Lower lobe of right lung (tissue), 2 donors: ENCODE measurements around the gene CMIP. TPM values are rescaled to one million over a fixed set of nuclear protein-coding genes. Genes with fewer than 3 reads are reported as not detected.

Experiments used
- ATAC-seq, 2 donors: fragments of 200-7000 bp; cut with Tn5 transposase; one replicate each; pipeline ENCODE4 v1.9.1; 2020 to 2022; ENCODE audit warnings: mild to moderate bottlenecking in 2 of 2, moderate library complexity in 2 of 2
- DNase-seq: peaks from one replicate; pipeline ENCODE4 v3.0.0-alpha.2; 2020
- H3K27ac ChIP-seq: fragments of 200-600 bp; one replicate; pipeline ENCODE4 v1.8.0; 2022
- H3K27me3 ChIP-seq: fragments of 200-600 bp; one replicate; pipeline ENCODE4 v1.8.0; 2022; ENCODE audit warnings: low read depth
- H3K36me3 ChIP-seq: fragments of 200-600 bp; one replicate; pipeline ENCODE4 v1.8.0; 2022; ENCODE audit warnings: mild to moderate bottlenecking
- H3K4me1 ChIP-seq: fragments of 200-600 bp; one replicate; pipeline ENCODE4 v1.8.0; 2022
- H3K4me3 ChIP-seq: fragments of 200-600 bp; one replicate; pipeline ENCODE4 v1.8.0; 2022; ENCODE audit warnings: mild to moderate bottlenecking
- H3K9me3 ChIP-seq: fragments of 200-600 bp; one replicate; pipeline ENCODE4 v1.8.0; 2022
- CTCF ChIP-seq: fragments of 200-600 bp; IDR thresholded peaks from one replicate; pipeline ENCODE4 v1.8.0; 2022; ENCODE audit warnings: antibody characterized with exemption, mild to moderate bottlenecking
- intact Hi-C: fragments of 100-400 bp; cut with DNase I; formaldehyde crosslinking; loops from one replicate; pipeline ENCODE4 v1.11.0; 2022
- total RNA-seq: library from RNA; stranded (reverse); fragmentation: NEBNext Ultra II Directional; extraction: Animal tissue kit (Norgen Biotek cat#: 25700); gene quantifications from one replicate; pipeline ENCODE4 v1.2.1, GENCODE V29; 2021
- donor health status: DM: no; HTN: yes; CAD: no; lungs with severe emphysema.

Gene CMIP
- total RNA-seq, 1 donor from 2014 or later, result 77.4 TPM

GRCh38 chr16:81693041-81693743 is 248.6 kb downstream of the CMIP start:
- H3K36me3 ChIP-seq, result peaks cover 69% of the 10 kb centered on the region
- intact Hi-C loops, result no loop called here
- no peak for ATAC-seq

GRCh38 chr16:81693744-81694303 is 249.2 kb downstream of the CMIP start:
- H3K27me3 ChIP-seq, result no peaks in the 10 kb centered on the region
- no peak overlapping the region for H3K27ac ChIP-seq
- ATAC-seq, result no peak
- H3K4me3 ChIP-seq, result no peak overlapping the region
- intact Hi-C loops, result no loop called here
- no peak for TF ChIP-seq CTCF
- DNase-seq, result no peak
- no peaks in the 10 kb centered on the region for H3K9me3 ChIP-seq
- peaks cover 42% of the 10 kb centered on the region for H3K4me1 ChIP-seq
- peaks cover 75% of the 10 kb centered on the region for H3K36me3 ChIP-seq

More at GRCh38 chr16:81693041-81693743, 248.6 kb downstream of the CMIP start:
- H3K27me3 ChIP-seq, result no peaks in the 10 kb centered on the region
- peaks cover 42% of the 10 kb centered on the region for H3K4me1 ChIP-seq
- no peak for TF ChIP-seq CTCF
- no peak for DNase-seq
- H3K9me3 ChIP-seq, result no peaks in the 10 kb centered on the region
- H3K27ac ChIP-seq, result no peak overlapping the region
- no peak overlapping the region for H3K4me3 ChIP-seq

DNA sequence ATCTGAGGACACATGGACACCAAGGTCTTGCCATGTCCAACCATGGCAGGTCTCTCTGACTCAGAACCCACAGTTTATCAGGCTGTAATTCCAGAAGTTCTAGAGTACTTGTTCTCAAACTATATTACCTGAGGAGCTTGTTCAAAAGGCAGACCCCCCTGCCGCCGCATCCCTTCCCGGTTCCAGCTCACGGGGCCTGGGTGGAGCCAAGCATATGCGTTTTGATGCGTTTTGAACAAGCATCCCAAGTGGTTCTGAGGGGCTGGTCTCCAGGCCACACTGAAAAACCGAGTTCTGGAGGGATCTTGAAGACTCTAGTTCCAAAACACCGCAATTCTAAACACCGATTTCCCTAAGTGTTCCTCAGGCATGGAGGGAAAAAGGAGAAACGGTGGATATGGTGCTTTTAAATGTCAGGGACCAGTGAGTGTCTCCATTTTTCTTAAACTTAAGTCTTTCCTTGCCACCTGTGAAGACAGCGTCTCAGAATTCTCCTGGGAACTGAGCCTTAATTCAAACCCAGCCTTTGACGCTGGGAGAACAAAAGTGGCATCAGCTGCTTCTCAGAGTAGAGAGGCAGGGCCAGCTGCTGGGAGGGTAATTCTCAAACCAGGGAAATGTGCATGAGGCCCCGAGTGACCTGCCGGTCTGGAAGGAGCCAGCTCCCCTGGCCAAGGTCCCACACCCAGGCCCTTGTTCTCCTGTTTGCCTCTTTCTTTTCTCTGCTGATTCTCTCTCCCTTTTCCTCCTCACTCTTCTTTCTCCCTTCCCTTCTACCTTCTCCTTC is 250.1 kb downstream of the CMIP start:
- H3K9me3 ChIP-seq, result no peaks in the 10 kb centered on the region
- ATAC-seq (no peak), DNase-seq (no peak)
- H3K36me3 ChIP-seq, result peaks cover 84% of the 10 kb centered on the region
- peaks cover 42% of the 10 kb centered on the region for H3K4me1 ChIP-seq
- no peaks in the 10 kb centered on the region for H3K27me3 ChIP-seq
- no peak overlapping the region for H3K4me3 ChIP-seq
- TF ChIP-seq CTCF, result no peak
- no peak overlapping the region for H3K27ac ChIP-seq
- intact Hi-C loops, result no loop called here

GRCh38 chr16:81695321-81696165 is 250.9 kb downstream of the CMIP start:
- Histone ChIP-seq H3K4me3 (no peak overlapping the region), H3K4me1 (peaks cover 42% of the 10 kb centered on the region), H3K36me3 (peaks cover 87% of the 10 kb centered on the region), H3K9me3 (no peaks in the 10 kb centered on the region), H3K27me3 (no peaks in the 10 kb centered on the region), H3K27ac (no peak overlapping the region)
- DNase-seq (no peak), ATAC-seq (no peak)
- no peak for TF ChIP-seq CTCF
- intact Hi-C loops, result no loop called here
